Astrocyte of the spinal cord (primary cell): Measurements from ENCODE around the gene B3GNT8.
"Not testable (repeated sequence)": the region's sequence is repeated elsewhere in the genome, so short reads cannot be mapped to it uniquely, and the experiment has no call there.

Source experiments
- DNase-seq: peaks from one replicate; pipeline ENCODE4 v3.0.0; 2011; ENCODE audit warnings: low read depth, low spot score
- H3K4me3 ChIP-seq: 2 replicates; pipeline ENCODE4 v1.5.1; 2011; ENCODE audit warnings: low read depth, mild to moderate bottlenecking, low read length, moderate library complexity
- in situ Hi-C: cut with HindIII; loops from 2 replicates; pipeline ENCODE4 v1.10.0; 2017; ENCODE audit warnings: low sequenced_read_pairs
- TF ChIP-seq, protein P1 (sequence below): IDR thresholded peaks from 2 replicates; pipeline ENCODE4 v1.5.1; 2012; ENCODE audit warnings: low read depth, mild to moderate bottlenecking, low read length, inconsistent platforms

The B3GNT8 gene

DNA sequence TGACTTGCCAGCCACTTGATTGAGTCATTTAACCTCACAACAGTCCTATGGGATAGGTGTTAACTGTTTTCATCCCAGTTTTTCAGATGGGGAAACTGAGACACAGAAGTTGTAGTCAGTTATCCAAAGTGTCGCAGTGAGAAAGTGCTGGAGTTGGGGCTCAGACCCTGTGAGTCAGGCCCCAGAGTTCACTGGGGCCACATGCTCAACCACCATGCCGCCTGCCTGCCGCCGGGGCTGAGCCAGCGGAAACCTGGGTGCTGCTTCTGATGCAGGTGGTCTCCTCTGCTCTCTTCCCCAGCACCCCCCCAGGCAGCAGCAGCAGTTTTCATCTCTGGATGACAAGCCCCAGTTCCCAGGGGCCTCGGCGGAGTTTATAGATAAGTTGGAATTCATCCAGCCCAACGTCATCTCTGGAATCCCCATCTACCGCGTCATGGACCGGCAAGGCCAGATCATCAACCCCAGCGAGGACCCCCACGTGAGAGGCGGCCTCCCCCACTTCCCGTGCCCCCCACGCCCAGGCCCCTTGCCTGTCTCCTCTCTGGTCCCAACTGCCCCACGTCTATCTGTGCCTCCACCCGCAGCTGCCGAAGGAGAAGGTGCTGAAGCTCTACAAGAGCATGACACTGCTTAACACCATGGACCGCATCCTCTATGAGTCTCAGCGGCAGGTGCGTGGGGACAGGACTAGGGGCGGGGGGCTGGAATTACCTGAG, 16.7 kb downstream of the B3GNT8 start:
- DNase-seq, result no peak
- in situ Hi-C loops, result no loop called here
- no peak overlapping the region for H3K4me3 ChIP-seq
- TF ChIP-seq, protein P1, sequence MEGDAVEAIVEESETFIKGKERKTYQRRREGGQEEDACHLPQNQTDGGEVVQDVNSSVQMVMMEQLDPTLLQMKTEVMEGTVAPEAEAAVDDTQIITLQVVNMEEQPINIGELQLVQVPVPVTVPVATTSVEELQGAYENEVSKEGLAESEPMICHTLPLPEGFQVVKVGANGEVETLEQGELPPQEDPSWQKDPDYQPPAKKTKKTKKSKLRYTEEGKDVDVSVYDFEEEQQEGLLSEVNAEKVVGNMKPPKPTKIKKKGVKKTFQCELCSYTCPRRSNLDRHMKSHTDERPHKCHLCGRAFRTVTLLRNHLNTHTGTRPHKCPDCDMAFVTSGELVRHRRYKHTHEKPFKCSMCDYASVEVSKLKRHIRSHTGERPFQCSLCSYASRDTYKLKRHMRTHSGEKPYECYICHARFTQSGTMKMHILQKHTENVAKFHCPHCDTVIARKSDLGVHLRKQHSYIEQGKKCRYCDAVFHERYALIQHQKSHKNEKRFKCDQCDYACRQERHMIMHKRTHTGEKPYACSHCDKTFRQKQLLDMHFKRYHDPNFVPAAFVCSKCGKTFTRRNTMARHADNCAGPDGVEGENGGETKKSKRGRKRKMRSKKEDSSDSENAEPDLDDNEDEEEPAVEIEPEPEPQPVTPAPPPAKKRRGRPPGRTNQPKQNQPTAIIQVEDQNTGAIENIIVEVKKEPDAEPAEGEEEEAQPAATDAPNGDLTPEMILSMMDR, result no peak

DNA sequence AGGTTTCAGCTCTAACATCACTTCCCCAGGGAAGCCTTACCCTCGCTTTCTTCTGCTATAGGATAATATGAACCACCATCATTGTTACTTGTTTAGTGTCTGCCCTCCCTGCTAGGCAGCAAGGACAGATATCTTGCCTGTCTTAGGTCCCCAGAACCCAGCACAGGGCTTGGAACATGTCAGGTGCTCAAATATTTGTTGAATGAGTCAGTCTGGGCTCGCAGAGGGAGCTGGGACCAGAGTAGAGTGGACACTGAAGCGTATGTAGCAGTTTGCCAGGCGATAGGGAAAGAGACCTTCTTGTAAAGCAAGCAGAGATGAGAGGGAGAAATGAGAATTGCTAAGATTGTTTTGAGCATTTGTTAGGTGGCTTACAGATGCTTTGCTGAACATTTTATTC, 17.9 kb downstream of the B3GNT8 start:
- peak; percentile 25 for DNase-seq
- in situ Hi-C loops, result no loop called here
- H3K4me3 ChIP-seq, result no peak overlapping the region
- TF ChIP-seq, protein P1, result no peak

DNA sequence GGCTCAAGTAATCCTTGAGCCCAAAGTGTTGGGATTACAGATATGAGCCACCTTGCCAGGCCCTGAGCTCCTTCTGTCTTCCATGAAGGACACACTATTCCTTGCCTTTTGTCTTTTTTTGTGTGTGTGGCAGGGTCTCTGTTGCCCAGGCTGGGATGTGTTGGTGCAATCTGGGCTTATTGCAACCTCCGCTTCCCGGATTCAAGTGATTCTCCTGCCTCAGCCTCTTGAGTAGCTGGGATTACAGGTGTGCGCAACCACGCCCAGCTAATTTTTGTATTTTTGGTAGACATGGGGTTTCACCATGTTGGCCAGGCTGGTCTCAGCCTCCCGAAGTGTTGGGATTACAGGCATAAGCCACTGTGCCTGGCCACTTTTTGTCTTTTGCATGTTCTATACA, 18.3 kb downstream of the B3GNT8 start:
- in situ Hi-C loops, DNase-seq: not testable (repeated sequence)

DNA sequence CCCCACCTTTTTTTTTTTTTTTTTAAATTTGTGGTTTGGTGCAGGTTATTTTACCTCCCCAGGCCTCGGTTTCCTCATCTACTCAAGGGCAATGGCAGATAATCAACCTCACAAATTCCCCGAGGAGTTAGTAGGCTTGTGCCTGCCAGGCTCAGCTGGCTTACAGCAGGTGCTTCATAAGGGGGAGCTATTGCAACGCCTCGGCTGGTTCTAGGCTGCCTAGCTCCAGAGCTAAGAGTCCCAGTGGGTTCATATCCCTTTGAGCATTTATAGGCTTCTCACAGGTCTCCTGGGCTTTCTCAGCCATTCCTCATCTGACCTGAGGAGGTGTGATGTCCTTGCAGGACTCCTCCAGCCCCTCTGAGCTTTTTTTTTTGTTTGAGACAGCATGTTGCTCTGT, 18.9 kb downstream of the B3GNT8 start:
- no peak for DNase-seq
- in situ Hi-C loops, result no loop called here
- TF ChIP-seq, protein P1, result no peak
- H3K4me3 ChIP-seq, result no peak overlapping the region

More for the DNA sequence above, 18.3 kb downstream of the B3GNT8 start:
- not testable (repeated sequence) for H3K4me3 ChIP-seq

DNA sequence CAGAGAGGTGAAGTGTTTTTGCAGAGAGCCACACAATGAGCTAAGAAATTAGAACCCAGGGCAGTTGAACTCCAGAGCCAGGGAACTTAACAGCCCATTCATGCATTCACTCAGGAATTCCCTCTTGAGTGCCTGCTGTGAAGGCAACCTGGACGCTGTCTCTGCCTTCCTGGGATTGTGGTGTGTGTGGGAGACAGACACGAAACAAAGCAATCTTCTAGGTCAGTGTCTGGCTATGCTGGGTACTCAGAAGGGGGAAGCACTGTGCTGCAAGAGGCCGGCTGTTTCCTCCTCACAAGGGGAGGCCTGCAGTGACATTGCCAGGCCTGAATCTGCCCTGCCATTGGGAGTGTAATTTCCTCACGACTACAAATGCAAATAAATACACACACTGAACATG, 19.9 kb downstream of the B3GNT8 start:
- no peak overlapping the region for H3K4me3 ChIP-seq
- DNase-seq, result no peak
- in situ Hi-C loops, result no loop called here
- TF ChIP-seq, protein P1, result no peak

DNA sequence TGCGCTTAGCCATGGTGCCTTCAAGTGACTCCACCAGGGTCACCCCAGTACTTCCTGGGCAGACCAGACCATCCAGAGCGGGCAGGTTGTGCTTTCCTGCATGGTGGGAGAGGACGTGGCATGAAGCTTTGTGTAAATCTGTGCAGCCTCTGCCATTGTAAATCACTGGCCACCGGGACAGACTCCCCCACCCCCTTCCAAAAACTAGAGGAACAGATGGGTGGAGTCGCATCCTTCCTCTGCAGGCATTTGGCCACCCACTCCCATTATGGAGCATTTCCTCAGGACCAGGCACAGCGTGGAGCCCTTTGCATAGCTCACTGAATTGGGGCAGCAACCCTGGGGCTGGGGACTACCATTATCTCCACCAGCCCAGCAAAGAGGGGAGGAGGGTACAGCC, 21.4 kb downstream of the B3GNT8 start:
- TF ChIP-seq, protein P1, result no peak
- no peak overlapping the region for H3K4me3 ChIP-seq
- in situ Hi-C loops, result no loop called here
- DNase-seq, result no peak

DNA sequence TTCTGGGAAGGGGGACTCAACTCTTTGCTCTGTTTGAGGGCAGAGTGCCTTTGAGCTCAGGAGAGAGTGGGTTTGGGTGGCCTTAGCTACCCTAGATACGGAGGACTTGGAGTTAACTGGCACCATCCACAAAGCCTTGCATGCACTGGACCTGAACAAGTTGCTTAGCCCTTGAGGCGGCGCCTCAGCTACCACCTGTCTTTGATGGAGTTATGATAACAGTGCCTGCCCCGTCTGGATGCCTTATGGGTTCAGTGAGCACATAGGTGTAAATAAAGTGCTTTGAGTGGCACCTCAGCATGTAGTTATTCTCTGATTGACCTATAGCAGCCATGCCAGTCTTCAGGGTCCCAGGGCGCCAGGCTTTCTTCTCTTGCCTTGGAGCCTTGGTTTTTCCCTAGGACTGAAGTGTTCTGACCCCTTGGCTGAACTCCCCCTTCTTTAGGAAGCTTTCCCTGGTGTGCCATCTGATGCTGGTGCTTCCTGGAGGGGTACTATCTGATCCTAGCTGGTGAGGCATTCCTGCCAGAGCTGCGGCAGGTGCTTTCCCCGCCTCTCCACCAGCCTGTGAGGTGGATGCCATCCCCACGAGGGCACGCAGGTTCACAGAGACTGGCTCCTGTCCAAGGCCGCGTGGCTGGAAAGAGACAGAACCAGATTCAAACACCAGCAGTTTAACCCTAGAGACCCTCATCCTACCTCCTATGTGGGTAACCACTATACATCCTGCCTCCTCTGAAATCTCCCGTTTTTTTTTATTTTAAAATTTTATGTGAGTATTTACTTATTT, 23.8 kb downstream of the B3GNT8 start:
- TF ChIP-seq, protein P1, result no peak
- H3K4me3 ChIP-seq, result no peak overlapping the region
- in situ Hi-C loops, result no loop called here
- DNase-seq, result no peak
